ENCODE data around the gene PYCARD. TPM values are rescaled to one million over a fixed set of nuclear protein-coding genes. Genes with fewer than 3 reads are reported as not detected.
"Not testable (repeated sequence)": the region's sequence is repeated elsewhere in the genome, so short reads cannot be mapped to it uniquely, and the experiment has no call there.

Gene PYCARD
- total and polyA plus RNA-seq, 9 of the 15 experiments (the other 6 are each of a cell fraction or from before 2014, with no cell fraction given): 1.3 to 28.4 (median 6.0) TPM

GRCh38 chr16:31200821-31201568, 1.6 kb downstream of the PYCARD start (continued):
- TF ChIP-seq, protein P1, sequence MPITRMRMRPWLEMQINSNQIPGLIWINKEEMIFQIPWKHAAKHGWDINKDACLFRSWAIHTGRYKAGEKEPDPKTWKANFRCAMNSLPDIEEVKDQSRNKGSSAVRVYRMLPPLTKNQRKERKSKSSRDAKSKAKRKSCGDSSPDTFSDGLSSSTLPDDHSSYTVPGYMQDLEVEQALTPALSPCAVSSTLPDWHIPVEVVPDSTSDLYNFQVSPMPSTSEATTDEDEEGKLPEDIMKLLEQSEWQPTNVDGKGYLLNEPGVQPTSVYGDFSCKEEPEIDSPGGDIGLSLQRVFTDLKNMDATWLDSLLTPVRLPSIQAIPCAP (CRISPR knock-in tag; IDR thresholded peaks at IDR 0.05; ENCODE audit: borderline replicate concordance): no peak
- no peak for TF ChIP-seq HDAC6 (IDR thresholded peaks at IDR 0.05; ENCODE audit: low read depth, low read length)
- no peak for TF ChIP-seq ZNF551 (CRISPR knock-in tag; IDR thresholded peaks at IDR 0.05)
- peak; percentile 47 to 60 for TF ChIP-seq RAD21 (CRISPR knock-in tag; conservative IDR thresholded peaks at IDR 0.05 in 1 of 2, IDR thresholded peaks at IDR 0.05 in 1 of 2)
- no peak for TF ChIP-seq CREBBP (IDR thresholded peaks at IDR 0.05; ENCODE audit: low read depth, low read length)
- TF ChIP-seq RBM17 (IDR thresholded peaks at IDR 0.05; ENCODE audit: borderline replicate concordance, low read depth, low read length): no peak
- TF ChIP-seq FOXJ3 (CRISPR knock-in tag; IDR thresholded peaks at IDR 0.05): no peak
- TF ChIP-seq ARHGAP35 (IDR thresholded peaks at IDR 0.05; ENCODE audit: partially characterized antibody): no peak
- no peak for TF ChIP-seq PTBP1 (IDR thresholded peaks at IDR 0.05; ENCODE audit: low read depth, low read length)

DNA sequence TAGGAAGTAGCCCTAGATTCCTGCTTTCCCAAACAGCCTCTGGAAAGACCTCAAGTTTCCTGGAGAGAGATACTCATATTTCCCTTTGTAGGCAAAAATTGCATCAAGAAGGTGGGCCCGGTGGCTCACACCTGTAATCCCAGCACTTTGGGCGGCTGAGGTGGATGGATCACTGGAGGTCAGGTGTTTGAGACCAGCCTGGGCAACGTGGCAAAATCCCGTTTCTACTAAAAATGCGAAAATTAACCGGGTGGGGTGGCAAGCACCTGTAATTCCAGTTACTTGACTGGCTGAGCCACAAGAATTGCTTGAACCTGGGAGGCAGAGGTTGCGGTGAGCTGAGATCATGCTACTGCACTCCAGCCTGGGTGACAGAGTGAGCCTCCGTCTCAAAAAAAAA, 2.4 kb downstream of the PYCARD start:
- H3K27ac ChIP-seq (ENCODE audit: extremely low read depth, low read depth, low read length); DNase-seq (ENCODE audit: extremely low read depth in 1 of 4, low spot score in 3 of 4); H3K79me2 ChIP-seq (ENCODE audit: control insufficient read depth, insufficient read depth, low read length); BruUV-seq (replicated peaks); FAIRE-seq; ATAC-seq; H3K4me2 ChIP-seq (ENCODE audit: insufficient read depth, low read length); H2AFZ ChIP-seq (ENCODE audit: low read depth, low read length); H3K27me3 ChIP-seq (ENCODE audit: control insufficient read depth in 2 of 2, insufficient read depth in 2 of 2, low read length in 2 of 2); H3K9ac ChIP-seq (ENCODE audit: insufficient read depth in 1 of 2, low read depth in 2 of 2, low read length in 2 of 2); H3K9me3 ChIP-seq (replicated peaks; ENCODE audit: control insufficient read depth, insufficient read depth, low read depth, low read length); H3K4me3 ChIP-seq; H3K9me1 ChIP-seq (ENCODE audit: control insufficient read depth, insufficient read depth, low read length): not testable (repeated sequence)
- Histone ChIP-seq H3K4me1 (replicated peaks in 1 of 2; ENCODE audit: control insufficient read depth in 2 of 2, insufficient read depth in 2 of 2, low read length in 2 of 2) (peaks cover 14 to 33% of the 10 kb centered on the region in 2 experiments), H4K20me1 (replicated peaks; ENCODE audit: control insufficient read depth, insufficient read depth, low read length) (peaks cover 19% of the 10 kb centered on the region), H3K36me3 (ENCODE audit: control insufficient read depth, insufficient read depth, low read length) (peaks cover 20% of the 10 kb centered on the region)
- WGBS (ENCODE audit: insufficient coverage, low coverage, missing lambda C conversion rate): 70% methylated on average over 6 of the region's 8 CpGs
- in situ Hi-C loops (cut with MboI): loop anchor here (5.0 kb wide), 1 partner anchor 92 kb away; no protein-coding TSS in a partner anchor
- ChIA-PET CTCF (ENCODE audit: low intra/inter-chr PET ratio) (interaction anchor here (1.0 kb wide), 1 partner anchor 99 kb away, joined by 3 read pairs; no protein-coding TSS in a partner anchor), POLR2A (interaction anchor here (1.0 to 6.2 kb wide), 6 partner anchors 11 to 193 kb away, joined by 3 to 33 read pairs (median 6); partner anchors contain the start of genes ITGAD, PYDC1 and TRIM72)
- intact Hi-C loops (cut with micrococcal nuclease): loop anchor here (2.0 to 10.0 kb wide), 4 partner anchors 53 to 665 kb away; no protein-coding TSS in a partner anchor
- TF ChIP-seq POLR2G (IDR thresholded peaks at IDR 0.05; ENCODE audit: low read depth, low read length): peak; percentile 48; the same call in 1 of the 2 replicates

Measured in K562 (cell line).